Epithelial cell of prostate (primary cell): ENCODE measurements around the gene RNPS1.
A peak's percentile ranks its signal among the peaks of the same experiment; 100 is the strongest.

Source experiments
- DNase-seq: peaks from one replicate; pipeline ENCODE4 v3.0.0-alpha.2; 2011; ENCODE audit warnings: low read depth, low spot score
- H3K27ac ChIP-seq: fragments of 450-650 bp; 2 replicates; pipeline ENCODE4 v1.5.1; 2017; ENCODE audit warnings: mild to moderate bottlenecking

Gene RNPS1, protein sequence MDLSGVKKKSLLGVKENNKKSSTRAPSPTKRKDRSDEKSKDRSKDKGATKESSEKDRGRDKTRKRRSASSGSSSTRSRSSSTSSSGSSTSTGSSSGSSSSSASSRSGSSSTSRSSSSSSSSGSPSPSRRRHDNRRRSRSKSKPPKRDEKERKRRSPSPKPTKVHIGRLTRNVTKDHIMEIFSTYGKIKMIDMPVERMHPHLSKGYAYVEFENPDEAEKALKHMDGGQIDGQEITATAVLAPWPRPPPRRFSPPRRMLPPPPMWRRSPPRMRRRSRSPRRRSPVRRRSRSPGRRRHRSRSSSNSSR

GRCh38 chr16:2267913-2268666 is at the start of gene RNPS1:
TSS of gene RNPS1 (minus strand) at chr16:2268126. CDS start at chr16:2264643, 3,483 bp downstream.
- H3K27ac ChIP-seq = peak within 1 kb of the TSS; percentile 93
- DNase-seq = peak; percentile 83

DNA sequence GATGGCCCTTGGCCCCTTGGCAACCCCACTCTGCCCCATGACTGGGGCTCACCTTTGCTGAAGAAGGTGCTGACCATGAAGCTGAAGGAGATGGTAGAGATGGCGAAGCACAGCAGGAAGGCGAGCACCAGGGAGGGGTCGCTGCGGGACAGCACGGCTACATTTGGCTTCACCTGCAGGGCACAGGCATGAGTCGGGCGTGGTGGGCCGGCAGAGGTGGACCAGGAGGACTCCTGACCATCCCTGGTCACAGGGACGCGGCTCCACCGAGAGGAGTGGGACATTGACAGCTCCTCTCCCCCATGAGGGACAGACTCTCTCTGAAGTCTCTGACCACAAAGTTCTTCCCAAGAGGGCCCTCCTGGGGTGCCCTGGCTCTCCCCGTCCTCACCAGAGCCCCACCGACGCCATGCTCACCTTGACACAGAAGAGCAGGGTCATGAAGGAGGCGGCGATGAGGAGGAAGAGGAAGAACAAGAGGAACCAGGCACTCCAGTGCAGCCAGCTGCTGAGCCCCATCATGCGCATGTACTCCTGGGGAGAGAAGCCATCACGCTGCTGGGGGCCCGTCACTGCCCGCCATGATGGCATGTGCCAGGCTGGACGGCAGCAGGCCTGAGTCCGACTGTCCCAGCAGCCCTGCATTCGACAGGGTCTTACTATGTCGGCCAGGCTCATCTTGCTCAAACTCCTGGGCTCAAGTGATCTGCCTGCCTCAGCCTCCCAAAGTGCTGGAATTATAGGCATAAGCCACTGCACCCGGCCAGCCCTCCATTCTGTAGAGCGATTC is 49.5 kb upstream of the RNPS1 start:
- DNase-seq = no peak

DNA sequence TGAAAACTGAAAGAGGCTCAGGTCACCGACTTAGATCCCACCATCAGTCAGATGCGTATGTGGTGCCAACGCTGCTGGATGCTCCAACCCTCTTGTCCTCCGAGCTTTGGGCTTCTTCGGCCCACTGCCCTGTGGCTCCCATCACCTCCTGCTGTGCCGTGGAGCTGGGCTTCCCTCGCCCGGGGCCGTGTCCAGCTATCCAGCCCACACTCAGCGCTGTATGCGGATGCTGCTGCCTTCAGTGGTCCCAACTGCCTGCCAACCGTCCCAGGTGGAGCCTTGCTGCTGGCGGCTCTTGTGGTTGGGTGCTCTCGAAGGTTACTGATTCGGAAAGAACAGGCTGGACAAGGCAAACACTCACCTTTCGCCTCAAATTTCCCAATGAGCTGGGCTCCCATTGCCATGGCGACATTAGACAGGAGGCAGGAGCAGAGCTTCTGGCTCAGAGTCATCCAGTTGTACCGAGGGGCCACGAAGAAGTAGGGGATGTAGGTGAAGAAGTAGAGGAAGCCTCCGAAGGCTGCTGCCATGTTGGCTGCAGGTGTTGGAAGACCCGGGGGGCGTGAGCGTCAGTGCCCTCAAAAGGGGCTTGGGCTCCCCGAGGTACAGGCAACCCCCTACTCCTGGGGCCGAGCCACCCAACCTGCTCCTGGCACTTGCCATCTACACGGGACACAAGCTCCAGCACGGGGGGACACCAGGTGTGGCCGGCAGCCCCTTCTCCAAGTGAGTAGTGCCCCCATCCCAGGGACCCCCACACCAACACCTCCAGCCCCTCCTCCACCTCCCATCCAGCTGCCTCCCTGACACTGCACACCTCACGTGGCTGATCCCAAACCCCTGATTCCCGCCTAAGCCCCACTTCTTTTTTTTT is 40.4 kb upstream of the RNPS1 start:
- DNase-seq = no peak
- no peak overlapping the region for H3K27ac ChIP-seq

More for the DNA sequence above, 49.5 kb upstream of the RNPS1 start:
- no peak overlapping the region for H3K27ac ChIP-seq

- DNase-seq = no peak
- H3K27ac ChIP-seq = no peak overlapping the region
Measured at GRCh38 chr16:2299915-2300192, 31.9 kb upstream of the RNPS1 start.

DNA sequence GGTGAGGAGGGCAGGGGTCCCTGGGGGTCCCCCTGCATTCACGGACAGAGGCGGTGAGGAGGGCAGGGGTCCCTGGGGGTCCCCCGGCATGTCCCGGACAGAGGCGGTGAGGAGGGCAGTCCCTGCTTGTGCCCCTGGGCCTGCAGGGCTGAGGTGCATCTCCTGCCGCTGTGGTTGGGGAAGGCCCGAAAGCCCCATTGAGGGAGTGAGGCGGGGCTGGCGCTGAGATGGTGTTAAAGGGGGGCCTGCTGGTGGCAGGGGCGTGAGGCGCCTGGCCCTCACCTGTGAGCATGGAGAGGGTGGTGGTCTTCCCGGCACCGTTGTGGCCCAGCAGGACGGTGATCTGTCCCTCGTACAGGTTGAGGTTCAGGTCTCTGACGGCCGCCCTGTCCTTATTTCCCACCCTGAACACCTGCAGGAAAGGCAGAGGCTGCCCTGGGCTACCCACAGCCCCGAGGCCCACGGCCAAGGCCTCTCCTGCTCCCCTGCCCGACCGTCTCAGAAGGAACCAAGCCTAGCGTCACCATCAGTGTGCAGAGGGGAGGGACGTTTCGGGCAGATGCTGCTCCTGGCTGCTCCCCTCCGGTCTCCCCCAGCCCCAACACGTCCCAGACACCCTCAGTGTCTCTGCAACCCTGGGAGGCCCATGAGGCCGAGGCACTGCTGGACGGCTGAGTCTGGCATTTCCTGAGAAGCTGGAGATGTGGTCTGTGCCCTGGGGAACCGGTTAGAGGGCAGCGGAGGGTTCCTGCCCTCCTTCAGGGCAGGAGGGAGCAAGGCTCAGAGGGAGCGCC is 31.4 kb upstream of the RNPS1 start:
- H3K27ac ChIP-seq = no peak overlapping the region
- DNase-seq = no peak

- no peak overlapping the region for H3K27ac ChIP-seq
- DNase-seq = no peak
Measured at GRCh38 chr16:2298621-2299020, 30.7 kb upstream of the RNPS1 start.

DNA sequence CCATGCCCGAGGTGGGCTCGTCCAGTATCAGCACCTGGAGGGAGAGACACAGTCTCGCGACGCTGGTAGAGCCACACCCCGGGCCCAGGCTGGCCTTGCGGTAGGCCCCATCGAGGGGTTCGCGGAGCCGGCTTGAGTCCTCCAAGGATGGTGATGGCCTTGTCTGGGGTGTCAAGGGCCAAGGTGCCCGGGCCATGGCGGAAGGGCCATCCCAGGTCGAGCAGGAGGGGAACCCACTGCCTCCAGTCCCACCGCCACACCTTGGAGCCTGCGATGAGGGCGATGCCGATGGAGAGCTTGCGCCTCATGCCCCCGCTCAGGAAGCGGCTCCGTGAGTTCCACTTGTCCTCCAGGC is 29.6 kb upstream of the RNPS1 start:
- no peak for DNase-seq
- H3K27ac ChIP-seq = no peak overlapping the region

GRCh38 chr16:2296661-2297505 is 29.0 kb upstream of the RNPS1 start:
- H3K27ac ChIP-seq = no peak overlapping the region
- no peak for DNase-seq

DNA sequence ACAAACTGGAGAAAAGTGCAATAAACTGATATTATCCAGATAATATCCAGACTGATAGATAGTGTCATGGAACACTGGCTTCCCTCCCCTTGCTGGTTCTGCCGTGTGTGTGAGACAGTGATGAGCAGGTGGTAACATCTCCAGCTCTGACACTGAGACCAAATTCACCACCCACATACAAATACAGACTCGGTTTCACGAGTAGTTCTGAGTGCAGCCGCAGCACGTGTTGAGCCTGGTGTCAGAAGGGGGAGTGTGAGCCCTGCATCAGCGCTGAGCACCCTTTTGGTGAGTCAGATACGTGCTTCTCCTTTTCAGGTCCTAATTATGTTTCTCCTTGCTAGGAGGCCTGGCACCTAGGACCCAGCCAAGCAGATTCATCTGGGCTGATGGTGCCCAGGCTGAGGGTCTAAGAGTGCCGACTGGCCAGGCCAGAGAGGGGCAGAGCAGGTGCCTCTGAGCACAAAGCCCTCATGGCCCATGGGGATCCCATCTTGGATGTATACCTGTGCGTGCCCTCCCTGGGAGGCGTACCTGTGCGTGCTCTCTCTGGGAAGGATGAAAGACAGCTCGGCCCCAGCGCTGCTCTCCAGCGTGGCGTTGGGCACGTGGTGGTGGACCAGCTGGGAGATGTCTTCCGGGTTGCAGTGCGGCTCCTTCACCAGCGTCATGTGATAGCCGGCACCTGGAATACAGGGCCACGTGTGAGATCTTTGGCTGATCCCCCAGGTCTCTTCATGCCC is 27.3 kb upstream of the RNPS1 start:
- no peak for DNase-seq
- no peak overlapping the region for H3K27ac ChIP-seq

DNA sequence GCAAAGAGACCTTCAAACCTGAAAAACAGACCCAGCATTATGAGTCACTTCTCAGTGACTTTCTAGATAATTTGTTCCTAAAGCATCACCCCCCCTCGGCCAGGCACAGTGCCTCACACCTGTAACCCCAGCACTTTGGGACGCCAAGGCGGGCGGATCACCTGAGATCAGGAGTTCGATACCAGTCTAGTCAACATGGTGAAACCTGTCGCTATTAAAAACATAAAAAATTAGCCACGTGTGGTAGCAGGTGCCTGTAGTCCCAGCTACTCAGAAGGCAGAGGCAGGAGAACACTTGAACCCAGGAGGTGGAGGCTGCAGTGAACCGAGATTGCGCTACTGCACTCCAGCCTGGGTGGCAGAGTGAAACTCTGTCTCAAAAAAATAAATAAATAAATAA is 24.3 kb upstream of the RNPS1 start:
- no peak overlapping the region for H3K27ac ChIP-seq
- no peak for DNase-seq

DNA sequence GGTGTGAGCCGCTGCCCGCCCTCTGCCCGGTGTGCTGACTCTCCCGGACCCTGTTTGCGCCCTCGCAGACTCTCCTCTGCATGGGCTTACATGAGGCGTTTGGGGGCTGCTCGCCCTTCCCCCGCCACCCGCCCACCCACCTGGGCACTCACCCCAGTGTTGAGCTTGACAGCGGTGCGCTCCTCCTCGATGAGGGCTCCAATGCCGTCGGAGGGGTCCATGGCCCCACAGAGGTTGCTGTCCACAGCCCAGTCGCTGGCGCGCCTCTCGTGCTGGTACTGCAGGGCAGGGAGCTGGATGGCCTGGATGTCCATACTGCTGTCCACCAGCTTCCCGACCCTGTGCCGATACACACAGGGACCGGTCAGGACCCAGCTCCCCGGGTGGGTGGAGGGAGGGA is 21.4 kb upstream of the RNPS1 start:
- no peak for DNase-seq
- H3K27ac ChIP-seq = no peak overlapping the region

GRCh38 chr16:2288726-2289125 is 20.8 kb upstream of the RNPS1 start:
- no peak overlapping the region for H3K27ac ChIP-seq
- no peak for DNase-seq

- no peak for DNase-seq
Measured at GRCh38 chr16:2287916-2288547, 20.1 kb upstream of the RNPS1 start.

GRCh38 chr16:2286550-2286949 is 18.6 kb upstream of the RNPS1 start:
- no peak overlapping the region for H3K27ac ChIP-seq
- DNase-seq = no peak

More at GRCh38 chr16:2287916-2288547, 20.1 kb upstream of the RNPS1 start:
- H3K27ac ChIP-seq = no peak overlapping the region

DNA sequence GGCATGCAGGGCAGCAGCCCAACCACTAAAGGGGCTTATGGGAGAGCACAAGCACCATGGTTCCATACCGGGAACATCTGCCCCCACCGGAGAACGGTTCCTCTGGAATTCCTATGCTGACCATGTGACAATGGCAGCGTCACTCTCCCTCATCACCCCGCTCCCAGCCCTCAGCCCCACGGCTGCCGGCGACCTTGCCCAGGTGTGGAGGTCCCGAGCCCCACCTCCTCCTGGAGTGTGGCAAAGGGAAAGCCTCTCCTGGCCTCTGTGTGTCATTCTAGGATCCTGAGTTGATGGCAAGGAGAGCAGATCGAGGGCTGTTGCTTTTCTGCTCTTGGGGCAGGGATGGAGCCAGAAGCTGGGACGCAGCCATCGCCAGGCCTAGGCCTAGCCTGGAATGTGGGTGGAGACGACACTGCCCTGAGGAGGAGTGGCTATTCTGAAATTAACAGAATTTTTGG is 17.8 kb upstream of the RNPS1 start:
- no peak for DNase-seq
- H3K27ac ChIP-seq = no peak overlapping the region

- no peak overlapping the region for H3K27ac ChIP-seq
Measured at GRCh38 chr16:2284797-2285576, 17.1 kb upstream of the RNPS1 start.

More at GRCh38 chr16:2284797-2285576, 17.1 kb upstream of the RNPS1 start:
- DNase-seq = no peak
